ENCODE results near the gene BAIAP2. TPM values are rescaled to one million over a fixed set of nuclear protein-coding genes. Genes with fewer than 3 reads are reported as not detected.
A peak's percentile ranks its signal among the peaks of the same experiment; 100 is the strongest.

BAIAP2 gene
- polyA plus RNA-seq, 2 donors: 91.2 to 107 TPM

DNA sequence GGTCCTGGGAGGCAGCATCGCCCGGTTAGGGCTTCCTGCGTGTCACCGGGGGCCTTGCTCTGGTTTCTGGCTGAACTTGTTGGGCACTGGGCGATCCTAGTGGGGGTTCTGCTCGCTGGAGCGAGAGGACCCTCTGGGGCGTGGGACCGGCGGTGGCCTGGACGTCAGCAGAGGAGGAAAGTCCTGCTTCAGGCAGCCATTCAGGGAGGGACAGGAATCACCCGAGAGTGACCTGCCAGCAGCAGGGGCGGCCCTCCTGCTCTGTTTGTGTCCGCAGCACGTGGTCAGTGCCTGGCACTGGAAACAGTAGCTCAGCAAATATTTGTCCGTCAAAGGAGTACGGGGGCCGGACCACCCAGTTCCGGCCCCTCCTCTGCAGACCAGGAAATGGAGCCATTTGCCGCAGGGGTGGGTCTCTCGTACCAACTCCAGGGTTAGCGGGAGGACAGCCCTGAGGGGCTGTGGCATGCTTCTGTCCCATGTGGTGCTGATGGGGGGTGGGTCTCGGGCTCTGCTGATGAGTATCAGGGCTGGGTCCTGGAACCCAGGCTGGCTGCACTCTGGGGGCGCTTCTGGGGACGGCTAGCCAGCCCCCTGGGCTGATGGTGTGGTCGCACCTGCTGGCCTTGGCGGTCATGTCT, 48.3 kb downstream of the BAIAP2 start:
- 70 to 73% methylated on average over 27 of the region's 27 CpGs for WGBS, 2 donors
- H3K36me3 ChIP-seq (ENCODE audit: control insufficient read depth in 2 of 2, insufficient read depth in 2 of 2, low read length in 1 of 2): peaks cover 0 to 59% of the 10 kb centered on the region in 2 donors
- H3K27ac ChIP-seq (ENCODE audit: low read depth in 2 of 2, low read length in 1 of 2): peak overlapping the region; percentile 90
- no peaks in the 10 kb centered on the region for H3K9me3 ChIP-seq (ENCODE audit: control insufficient read depth in 2 of 2, insufficient read depth in 1 of 2, low read depth in 1 of 2, low read length in 1 of 2)
- no peak overlapping the region for H3K4me3 ChIP-seq (ENCODE audit: low read depth in 1 of 2, low read length in 2 of 2)
- no peaks in the 10 kb centered on the region for H3K27me3 ChIP-seq (ENCODE audit: control insufficient read depth in 1 of 2, insufficient read depth in 2 of 2, low read length in 2 of 2)
- H3K4me1 ChIP-seq (ENCODE audit: control insufficient read depth in 2 of 2, insufficient read depth in 2 of 2, low read length in 1 of 2): peaks cover 0 to 67% of the 10 kb centered on the region in 2 donors

- H3K27me3 ChIP-seq (ENCODE audit: control insufficient read depth in 1 of 2, insufficient read depth in 2 of 2, low read length in 2 of 2): no peaks in the 10 kb centered on the region
- H3K4me1 ChIP-seq (ENCODE audit: control insufficient read depth in 2 of 2, insufficient read depth in 2 of 2, low read length in 1 of 2): peaks cover 3 to 81% of the 10 kb centered on the region in 2 donors
- H3K9me3 ChIP-seq (ENCODE audit: control insufficient read depth in 2 of 2, insufficient read depth in 1 of 2, low read depth in 1 of 2, low read length in 1 of 2): no peaks in the 10 kb centered on the region
- H3K36me3 ChIP-seq (ENCODE audit: control insufficient read depth in 2 of 2, insufficient read depth in 2 of 2, low read length in 1 of 2): peaks cover 0 to 67% of the 10 kb centered on the region in 2 donors
- H3K27ac ChIP-seq (ENCODE audit: low read depth in 2 of 2, low read length in 1 of 2): peak overlapping the region; percentile 89 to 94
- no peak overlapping the region for H3K4me3 ChIP-seq (ENCODE audit: low read depth in 1 of 2, low read length in 2 of 2)
- 71 to 83% methylated on average over 26 of the region's 26 CpGs for WGBS, 2 donors
These were observed 49.9 kb downstream of the BAIAP2 start for GRCh38 chr17:81084680-81085419.

GRCh38 chr17:81085420-81085911, 50.5 kb downstream of the BAIAP2 start:
- Histone ChIP-seq H3K36me3 (ENCODE audit: control insufficient read depth in 2 of 2, insufficient read depth in 2 of 2, low read length in 1 of 2) (peaks cover 0 to 66% of the 10 kb centered on the region in 2 donors), H3K27me3 (ENCODE audit: control insufficient read depth in 1 of 2, insufficient read depth in 2 of 2, low read length in 2 of 2) (no peaks in the 10 kb centered on the region), H3K27ac (ENCODE audit: low read depth in 2 of 2, low read length in 1 of 2) (peak overlapping the region; percentile 89 to 94), H3K4me3 (ENCODE audit: low read depth in 1 of 2, low read length in 2 of 2) (no peak overlapping the region), H3K9me3 (ENCODE audit: control insufficient read depth in 2 of 2, insufficient read depth in 1 of 2, low read depth in 1 of 2, low read length in 1 of 2) (no peaks in the 10 kb centered on the region), H3K4me1 (ENCODE audit: control insufficient read depth in 2 of 2, insufficient read depth in 2 of 2, low read length in 1 of 2) (peaks cover 3 to 87% of the 10 kb centered on the region in 2 donors)
- 66 to 78% methylated on average over 20 of the region's 20 CpGs for WGBS, 2 donors

DNA sequence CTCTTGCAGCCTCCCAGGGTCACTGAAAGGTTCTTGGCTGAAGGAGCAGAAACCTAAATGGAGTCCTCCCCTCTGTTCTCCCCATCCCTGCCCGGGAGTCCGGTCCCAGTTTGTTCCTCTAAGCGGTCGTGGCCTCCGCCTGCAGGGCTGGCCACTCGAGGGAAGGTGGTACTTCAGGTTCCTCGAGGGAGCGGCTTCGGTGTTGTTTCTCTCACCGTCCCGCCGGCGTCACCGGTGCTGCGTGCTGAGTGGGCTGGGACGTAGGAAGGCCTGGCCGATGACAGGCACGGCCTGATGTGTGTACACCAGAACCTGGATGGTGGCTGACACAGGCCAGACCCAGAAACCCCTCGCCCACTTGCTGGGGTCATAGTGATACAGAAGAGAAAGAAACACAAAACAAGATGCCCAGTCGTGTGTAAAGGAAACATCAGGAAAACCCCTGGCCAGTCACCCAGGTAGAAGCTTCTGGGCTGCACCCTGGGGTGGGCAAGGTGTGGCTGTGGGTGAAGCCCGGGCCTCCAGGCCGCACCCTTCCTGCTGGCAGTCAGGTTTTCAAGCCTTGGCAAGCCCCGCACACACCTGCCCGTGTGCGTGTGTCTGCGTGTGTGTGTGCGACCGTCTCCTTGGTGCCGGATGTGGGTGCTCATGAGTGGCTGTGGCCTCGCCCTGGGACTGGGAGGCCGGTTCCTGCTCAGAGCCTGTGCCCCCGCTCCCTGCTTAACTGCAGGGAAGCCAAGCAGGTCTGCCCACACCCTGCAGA, 52.0 kb downstream of the BAIAP2 start:
- Histone ChIP-seq H3K9me3 (ENCODE audit: control insufficient read depth in 2 of 2, insufficient read depth in 1 of 2, low read depth in 1 of 2, low read length in 1 of 2) (no peaks in the 10 kb centered on the region), H3K27me3 (ENCODE audit: control insufficient read depth in 1 of 2, insufficient read depth in 2 of 2, low read length in 2 of 2) (no peaks in the 10 kb centered on the region), H3K4me3 (ENCODE audit: low read depth in 1 of 2, low read length in 2 of 2) (no peak overlapping the region), H3K4me1 (ENCODE audit: control insufficient read depth in 2 of 2, insufficient read depth in 2 of 2, low read length in 1 of 2) (peaks cover 8 to 86% of the 10 kb centered on the region in 2 donors), H3K36me3 (ENCODE audit: control insufficient read depth in 2 of 2, insufficient read depth in 2 of 2, low read length in 1 of 2) (peaks cover 0 to 66% of the 10 kb centered on the region in 2 donors), H3K27ac (ENCODE audit: low read depth in 2 of 2, low read length in 1 of 2) (peak overlapping the region; percentile 89 to 94)
- WGBS, 2 donors: 54 to 66% methylated on average over 31 to 32 of the region's 32 CpGs

DNA sequence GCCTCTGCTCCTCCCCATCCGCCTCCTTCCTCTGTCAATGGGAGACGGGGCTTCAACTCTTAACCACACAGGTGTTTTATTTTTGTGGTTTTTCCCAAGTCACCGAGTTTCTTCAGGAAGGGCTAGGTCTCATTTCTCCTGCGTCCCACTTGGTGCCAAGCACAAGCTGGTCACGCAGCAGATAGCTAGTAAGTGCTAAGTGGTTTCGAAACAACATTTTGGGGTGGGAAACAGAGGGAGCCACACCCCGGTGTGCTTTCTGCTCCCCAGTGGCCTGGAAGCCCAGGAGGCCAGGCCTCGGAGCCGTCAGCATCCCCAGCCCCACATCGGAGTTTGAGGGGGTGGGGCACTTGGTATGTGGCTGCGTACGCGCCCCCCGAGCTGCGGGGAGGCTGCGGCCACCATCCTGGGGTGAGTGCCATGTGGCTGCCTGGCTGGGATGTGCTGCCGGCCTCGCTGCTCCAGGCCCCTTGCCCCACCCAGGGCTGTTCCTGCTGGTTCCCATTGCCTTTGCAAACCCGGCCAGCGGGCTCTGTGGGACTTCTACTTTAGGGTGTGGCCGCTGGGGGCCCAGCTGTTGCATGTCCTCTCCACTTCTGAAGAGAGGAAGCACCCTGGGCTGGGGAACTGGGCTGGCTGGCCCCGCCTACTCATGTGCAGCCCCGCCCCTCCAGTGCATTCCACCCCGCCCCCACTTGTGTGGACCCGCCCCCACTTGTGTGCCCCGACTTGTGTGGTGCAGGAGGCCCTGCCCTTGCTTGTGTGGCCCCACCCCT, 55.6 kb downstream of the BAIAP2 start:
- Histone ChIP-seq H3K9me3 (ENCODE audit: control insufficient read depth in 2 of 2, insufficient read depth in 1 of 2, low read depth in 1 of 2, low read length in 1 of 2) (no peaks in the 10 kb centered on the region), H3K27me3 (ENCODE audit: control insufficient read depth in 1 of 2, insufficient read depth in 2 of 2, low read length in 2 of 2) (no peaks in the 10 kb centered on the region), H3K4me3 (ENCODE audit: low read depth in 1 of 2, low read length in 2 of 2) (no peak overlapping the region), H3K4me1 (ENCODE audit: control insufficient read depth in 2 of 2, insufficient read depth in 2 of 2, low read length in 1 of 2) (peaks cover 16 to 86% of the 10 kb centered on the region in 2 donors), H3K36me3 (ENCODE audit: control insufficient read depth in 2 of 2, insufficient read depth in 2 of 2, low read length in 1 of 2) (peaks cover 0 to 46% of the 10 kb centered on the region in 2 donors), H3K27ac (ENCODE audit: low read depth in 2 of 2, low read length in 1 of 2) (peak overlapping the region; percentile 86 to 96)
- 53 to 61% methylated on average over 23 to 26 of the region's 26 CpGs for WGBS, 2 donors

DNA sequence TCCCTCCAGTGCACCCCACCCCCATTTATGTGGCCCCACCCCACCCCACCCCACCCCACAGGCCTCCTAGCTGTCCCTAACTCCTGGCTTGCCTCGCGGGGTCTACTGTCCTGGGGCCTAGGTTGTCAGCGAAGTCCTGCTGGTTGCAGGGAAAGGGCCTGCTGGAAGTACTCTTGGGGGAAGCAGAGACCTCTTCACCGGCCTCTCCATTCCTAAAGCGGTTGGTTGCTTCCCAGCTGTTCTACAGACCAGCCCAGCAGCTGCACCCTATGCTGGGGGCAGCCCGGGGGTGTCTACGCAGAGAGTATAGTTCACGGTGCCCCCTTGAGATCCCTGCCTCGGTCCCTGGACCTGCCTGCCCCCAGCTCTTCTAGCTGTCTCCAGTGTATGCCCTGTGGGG, 56.2 kb downstream of the BAIAP2 start:
- 76 to 86% methylated on average over 9 of the region's 9 CpGs for WGBS, 2 donors
- H3K36me3 ChIP-seq (ENCODE audit: control insufficient read depth in 2 of 2, insufficient read depth in 2 of 2, low read length in 1 of 2): peaks cover 0 to 41% of the 10 kb centered on the region in 2 donors
- peaks cover 17 to 87% of the 10 kb centered on the region in 2 donors for H3K4me1 ChIP-seq (ENCODE audit: control insufficient read depth in 2 of 2, insufficient read depth in 2 of 2, low read length in 1 of 2)
- no peak overlapping the region for H3K4me3 ChIP-seq (ENCODE audit: low read depth in 1 of 2, low read length in 2 of 2)
- H3K27me3 ChIP-seq (ENCODE audit: control insufficient read depth in 1 of 2, insufficient read depth in 2 of 2, low read length in 2 of 2): no peaks in the 10 kb centered on the region
- H3K9me3 ChIP-seq (ENCODE audit: control insufficient read depth in 2 of 2, insufficient read depth in 1 of 2, low read depth in 1 of 2, low read length in 1 of 2): no peaks in the 10 kb centered on the region
- peak overlapping the region; percentile 86 to 92 for H3K27ac ChIP-seq (ENCODE audit: low read depth in 2 of 2, low read length in 1 of 2)

DNA sequence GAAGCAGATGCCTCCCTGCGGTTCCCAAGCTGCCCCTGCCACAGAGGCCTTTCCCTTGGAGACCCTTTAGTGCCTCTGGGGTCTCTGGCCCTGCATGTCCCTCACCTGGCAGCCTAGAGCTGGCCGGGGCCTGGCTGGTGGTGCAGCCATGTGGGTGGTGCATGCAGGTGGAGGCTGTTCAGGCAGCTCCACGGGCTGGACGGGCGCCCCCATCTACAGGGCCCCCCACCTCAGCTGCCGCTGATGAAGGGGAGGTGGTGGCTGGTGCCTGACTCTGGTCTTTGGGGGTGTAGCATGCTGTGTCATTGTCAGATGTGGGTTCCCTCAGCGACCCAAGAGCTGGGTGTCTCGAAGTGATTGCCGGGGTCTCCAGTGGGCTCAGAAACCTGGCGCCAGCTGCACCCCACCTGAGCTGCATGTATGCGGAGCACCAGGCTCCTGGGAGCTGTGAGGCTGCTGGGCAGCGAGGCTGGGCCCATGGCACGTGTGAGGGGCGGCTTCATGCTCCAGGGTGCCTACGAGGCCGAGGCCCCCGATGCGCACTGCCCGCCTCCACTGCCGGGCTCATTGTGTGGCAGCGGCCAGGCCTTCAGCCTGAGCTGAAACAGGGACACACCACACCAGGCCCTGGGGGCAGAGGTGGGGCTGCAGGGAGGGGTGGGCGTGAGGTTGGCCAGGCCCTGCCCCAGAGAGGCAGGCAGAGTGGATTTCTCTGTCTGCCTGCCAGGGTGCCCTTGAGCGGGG, 57.0 kb downstream of the BAIAP2 start:
- Histone ChIP-seq H3K27me3 (ENCODE audit: control insufficient read depth in 1 of 2, insufficient read depth in 2 of 2, low read length in 2 of 2) (no peaks in the 10 kb centered on the region), H3K4me3 (ENCODE audit: low read depth in 1 of 2, low read length in 2 of 2) (no peak overlapping the region), H3K27ac (ENCODE audit: low read depth in 2 of 2, low read length in 1 of 2) (peak overlapping the region; percentile 90 to 92), H3K4me1 (ENCODE audit: control insufficient read depth in 2 of 2, insufficient read depth in 2 of 2, low read length in 1 of 2) (peaks cover 17 to 86% of the 10 kb centered on the region in 2 donors), H3K36me3 (ENCODE audit: control insufficient read depth in 2 of 2, insufficient read depth in 2 of 2, low read length in 1 of 2) (peaks cover 0 to 33% of the 10 kb centered on the region in 2 donors), H3K9me3 (ENCODE audit: control insufficient read depth in 2 of 2, insufficient read depth in 1 of 2, low read depth in 1 of 2, low read length in 1 of 2) (no peaks in the 10 kb centered on the region)
- 78 to 87% methylated on average over 23 of the region's 23 CpGs for WGBS, 2 donors

DNA sequence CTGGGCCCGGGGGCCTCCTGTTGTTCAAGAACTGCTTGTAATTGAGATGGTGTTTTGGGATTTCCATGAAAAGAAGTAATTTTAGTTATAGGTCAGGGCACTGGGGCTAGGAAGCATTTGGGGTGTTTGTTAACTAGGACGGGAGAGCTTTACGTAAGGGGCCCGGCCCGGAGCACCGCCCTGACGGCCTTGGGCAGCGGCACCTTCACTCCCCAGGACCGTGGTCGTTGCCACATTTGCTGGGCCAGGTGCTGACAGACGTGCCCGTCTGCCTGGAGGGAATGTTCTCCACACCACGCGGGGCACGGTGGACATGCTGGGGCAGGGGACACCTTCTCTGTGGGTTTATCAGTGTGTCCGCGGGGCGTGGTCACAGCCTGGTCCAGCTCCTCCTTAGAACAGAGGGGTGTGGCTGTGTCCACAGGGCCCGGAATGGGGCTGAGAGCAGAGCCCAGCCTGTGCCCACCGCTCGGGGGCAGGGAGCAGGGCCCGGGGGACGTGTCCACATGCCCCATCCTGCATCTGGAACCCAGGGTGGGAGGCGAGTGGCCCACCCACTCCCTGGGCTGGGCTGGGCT, 57.7 kb downstream of the BAIAP2 start:
- Histone ChIP-seq H3K27ac (ENCODE audit: low read depth in 2 of 2, low read length in 1 of 2) (peak overlapping the region; percentile 90 to 92), H3K36me3 (ENCODE audit: control insufficient read depth in 2 of 2, insufficient read depth in 2 of 2, low read length in 1 of 2) (peaks cover 0 to 34% of the 10 kb centered on the region in 2 donors), H3K4me3 (ENCODE audit: low read depth in 1 of 2, low read length in 2 of 2) (no peak overlapping the region), H3K27me3 (ENCODE audit: control insufficient read depth in 1 of 2, insufficient read depth in 2 of 2, low read length in 2 of 2) (no peaks in the 10 kb centered on the region), H3K4me1 (ENCODE audit: control insufficient read depth in 2 of 2, insufficient read depth in 2 of 2, low read length in 1 of 2) (peaks cover 21 to 86% of the 10 kb centered on the region in 2 donors), H3K9me3 (ENCODE audit: control insufficient read depth in 2 of 2, insufficient read depth in 1 of 2, low read depth in 1 of 2, low read length in 1 of 2) (no peaks in the 10 kb centered on the region)
- 56 to 74% methylated on average over 22 to 24 of the region's 24 CpGs for WGBS, 2 donors

Measured in esophagus (tissue), 2 donors.